Measurements from ENCODE around the gene DNASE1L2.

DNA sequence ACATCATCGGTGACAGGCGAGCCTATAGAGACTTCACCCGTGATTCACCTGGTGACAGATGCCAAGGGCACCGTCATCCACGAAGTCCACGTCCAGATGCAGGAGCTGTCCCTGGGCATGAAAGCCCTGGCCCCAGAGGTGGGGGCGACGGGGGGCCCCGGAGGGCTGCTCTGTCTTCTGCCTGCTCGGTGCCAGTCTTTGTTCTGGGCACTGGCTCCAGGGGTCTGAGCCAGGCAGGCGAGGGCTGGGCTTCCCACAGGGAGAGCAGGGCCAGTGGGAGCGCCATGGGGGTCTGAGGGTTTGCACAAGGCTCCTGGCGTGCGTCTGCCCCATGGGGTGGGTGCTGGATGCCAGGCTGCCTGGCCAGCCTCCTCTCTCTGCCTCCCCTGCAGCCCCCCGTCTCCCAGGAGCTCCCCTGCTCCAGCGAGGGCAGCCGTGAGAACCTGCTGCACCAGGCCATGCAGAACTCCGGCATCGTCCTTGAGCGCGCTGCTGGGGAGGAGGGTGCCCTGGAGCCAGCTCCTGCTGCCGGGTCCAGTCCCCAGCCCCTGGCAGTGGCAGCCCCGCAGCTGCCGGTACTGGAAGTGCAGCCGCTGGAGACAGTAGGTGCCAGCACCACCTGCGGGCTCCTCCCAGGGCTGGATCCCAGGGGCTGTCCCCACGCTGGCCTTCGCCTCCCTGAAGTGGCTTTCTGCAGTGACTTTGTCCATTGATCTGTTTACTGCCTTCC lies 3.0 kb upstream of the DNASE1L2 start:
- no peak for TF ChIP-seq POLR2A (IDR thresholded peaks at IDR 0.05; ENCODE audit: low read depth, low read length)
- TF ChIP-seq, protein P1, sequence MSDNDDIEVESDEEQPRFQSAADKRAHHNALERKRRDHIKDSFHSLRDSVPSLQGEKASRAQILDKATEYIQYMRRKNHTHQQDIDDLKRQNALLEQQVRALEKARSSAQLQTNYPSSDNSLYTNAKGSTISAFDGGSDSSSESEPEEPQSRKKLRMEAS (IDR thresholded peaks at IDR 0.05; ENCODE audit: insufficient read depth, insufficient read length): no peak
- TF ChIP-seq, protein P2, sequence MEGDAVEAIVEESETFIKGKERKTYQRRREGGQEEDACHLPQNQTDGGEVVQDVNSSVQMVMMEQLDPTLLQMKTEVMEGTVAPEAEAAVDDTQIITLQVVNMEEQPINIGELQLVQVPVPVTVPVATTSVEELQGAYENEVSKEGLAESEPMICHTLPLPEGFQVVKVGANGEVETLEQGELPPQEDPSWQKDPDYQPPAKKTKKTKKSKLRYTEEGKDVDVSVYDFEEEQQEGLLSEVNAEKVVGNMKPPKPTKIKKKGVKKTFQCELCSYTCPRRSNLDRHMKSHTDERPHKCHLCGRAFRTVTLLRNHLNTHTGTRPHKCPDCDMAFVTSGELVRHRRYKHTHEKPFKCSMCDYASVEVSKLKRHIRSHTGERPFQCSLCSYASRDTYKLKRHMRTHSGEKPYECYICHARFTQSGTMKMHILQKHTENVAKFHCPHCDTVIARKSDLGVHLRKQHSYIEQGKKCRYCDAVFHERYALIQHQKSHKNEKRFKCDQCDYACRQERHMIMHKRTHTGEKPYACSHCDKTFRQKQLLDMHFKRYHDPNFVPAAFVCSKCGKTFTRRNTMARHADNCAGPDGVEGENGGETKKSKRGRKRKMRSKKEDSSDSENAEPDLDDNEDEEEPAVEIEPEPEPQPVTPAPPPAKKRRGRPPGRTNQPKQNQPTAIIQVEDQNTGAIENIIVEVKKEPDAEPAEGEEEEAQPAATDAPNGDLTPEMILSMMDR (IDR thresholded peaks at IDR 0.05; ENCODE audit: extremely low read depth in 1 of 2, insufficient read depth in 1 of 2, low read depth in 1 of 2, low read length in 2 of 2): no peak
- no peak for TF ChIP-seq POLR2AphosphoS5 (IDR thresholded peaks at IDR 0.05; ENCODE audit: insufficient read depth, low read depth, low read length)
- no peak for TF ChIP-seq EZH2 (IDR thresholded peaks at IDR 0.05; ENCODE audit: borderline replicate concordance, low read depth, low read length, severe bottlenecking)
